ENCODE results near the gene RNF212. TPM values are rescaled to one million over a fixed set of nuclear protein-coding genes. Genes with fewer than 3 reads are reported as not detected.

Gene RNF212
- total RNA-seq, 2 experiments from 2014 or later: 0.87 to 1.4 TPM

DNA sequence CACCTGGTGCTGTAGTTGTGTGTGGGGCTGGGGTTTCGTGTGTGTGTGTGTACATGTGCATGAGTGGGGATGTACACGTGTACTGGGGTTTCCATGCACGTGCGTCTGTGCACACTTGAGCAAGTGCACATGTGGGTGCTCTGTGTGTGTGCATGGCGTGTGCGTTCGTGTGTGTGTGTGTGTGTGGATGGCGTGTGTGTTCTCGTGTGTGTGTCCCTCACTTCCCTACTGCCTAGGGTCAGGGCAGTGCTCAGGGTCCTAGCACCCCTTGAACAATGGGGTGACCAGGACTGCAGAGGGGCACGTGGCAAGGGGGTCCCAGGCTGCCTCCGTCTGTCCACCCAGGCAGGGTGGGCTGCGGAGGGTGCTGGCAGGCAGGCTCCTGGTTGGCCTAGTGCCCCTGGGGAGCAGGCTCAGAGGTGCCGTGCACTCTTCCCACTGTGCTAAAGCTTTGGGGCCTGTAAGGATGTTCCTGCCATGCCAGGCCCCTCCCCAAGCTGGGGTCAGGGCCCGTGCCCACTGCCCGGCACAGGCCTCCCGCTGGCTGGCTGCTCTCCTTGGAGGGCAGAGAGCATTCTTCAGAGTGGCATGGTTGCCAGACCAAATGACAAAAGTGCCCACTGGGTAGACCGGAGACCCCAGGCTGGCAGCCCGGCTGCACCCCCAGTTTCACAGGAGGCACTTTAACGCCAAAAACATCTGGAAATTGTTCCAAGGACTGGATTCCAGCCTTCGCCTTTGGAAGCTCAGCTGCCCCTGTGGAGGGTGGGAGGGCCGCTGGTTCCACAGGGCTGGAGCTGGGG is 72.8 kb downstream of the RNF212 start:
- H3K27ac Mint-ChIP-seq: no peak overlapping the region
- no peaks in the 10 kb centered on the region for H3K4me1 Mint-ChIP-seq (ENCODE audit: low read depth)
- H3K27me3 Mint-ChIP-seq: peaks cover 7% of the 10 kb centered on the region
- ChIA-PET POLR2A (no interaction called here), CTCF (no interaction called here)
- DNase-seq: no peak
- no peaks in the 10 kb centered on the region for H3K36me3 Mint-ChIP-seq
- no peak overlapping the region for H3K4me3 Mint-ChIP-seq
- intact Hi-C loops (cut with micrococcal nuclease): no loop called here
- H3K9me3 Mint-ChIP-seq: no peaks in the 10 kb centered on the region

DNA sequence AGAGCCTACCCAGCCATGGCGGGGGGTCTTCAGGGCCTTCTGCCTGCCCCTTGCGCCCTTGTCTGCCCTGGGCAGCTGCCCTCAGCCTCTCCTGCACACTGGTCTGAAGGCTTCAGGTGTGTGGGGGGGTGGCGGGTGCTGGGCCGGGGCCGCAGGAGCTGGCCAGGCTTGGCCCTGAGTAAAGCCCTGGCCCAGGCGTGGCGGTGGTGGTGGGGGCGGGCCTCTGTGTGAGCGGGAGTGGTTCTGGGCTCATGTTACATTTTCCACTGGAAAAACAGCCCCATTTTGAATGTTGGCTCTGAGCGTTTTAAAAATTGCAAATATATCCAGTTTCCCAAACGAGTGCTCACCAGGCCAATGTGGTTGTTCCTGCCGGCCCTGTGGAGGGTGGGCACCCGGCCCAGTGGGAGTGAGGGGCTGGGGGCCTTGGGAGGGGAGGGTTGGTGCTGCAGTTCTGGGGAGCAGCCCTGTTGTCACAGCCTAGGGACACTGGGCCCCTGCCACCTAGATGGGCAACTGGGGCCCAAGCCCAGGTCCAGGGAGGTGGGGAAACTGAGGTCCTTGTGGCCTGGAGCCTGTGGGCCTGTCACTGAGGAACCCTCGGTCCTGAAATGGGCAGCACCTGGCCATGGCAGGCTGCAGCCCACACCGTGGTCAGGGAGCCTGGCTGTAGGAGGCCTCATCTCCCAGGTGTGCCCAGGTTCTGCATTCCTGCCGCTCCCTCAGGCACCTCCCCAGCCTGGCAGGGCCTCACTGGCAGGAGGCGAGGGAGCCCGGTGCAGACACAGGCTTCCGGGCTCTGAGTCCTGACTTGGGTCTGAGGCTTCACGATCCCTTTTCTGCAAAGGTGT is 73.6 kb downstream of the RNF212 start:
- Mint-ChIP-seq H3K27ac (no peak overlapping the region), H3K9me3 (no peaks in the 10 kb centered on the region), H3K4me1 (ENCODE audit: low read depth) (no peaks in the 10 kb centered on the region), H3K4me3 (no peak overlapping the region), H3K36me3 (no peaks in the 10 kb centered on the region), H3K27me3 (peaks cover 2% of the 10 kb centered on the region)
- CTCF ChIA-PET: no interaction called here
- POLR2A ChIA-PET: no interaction called here
- intact Hi-C loops (cut with micrococcal nuclease): no loop called here
- DNase-seq: no peak

DNA sequence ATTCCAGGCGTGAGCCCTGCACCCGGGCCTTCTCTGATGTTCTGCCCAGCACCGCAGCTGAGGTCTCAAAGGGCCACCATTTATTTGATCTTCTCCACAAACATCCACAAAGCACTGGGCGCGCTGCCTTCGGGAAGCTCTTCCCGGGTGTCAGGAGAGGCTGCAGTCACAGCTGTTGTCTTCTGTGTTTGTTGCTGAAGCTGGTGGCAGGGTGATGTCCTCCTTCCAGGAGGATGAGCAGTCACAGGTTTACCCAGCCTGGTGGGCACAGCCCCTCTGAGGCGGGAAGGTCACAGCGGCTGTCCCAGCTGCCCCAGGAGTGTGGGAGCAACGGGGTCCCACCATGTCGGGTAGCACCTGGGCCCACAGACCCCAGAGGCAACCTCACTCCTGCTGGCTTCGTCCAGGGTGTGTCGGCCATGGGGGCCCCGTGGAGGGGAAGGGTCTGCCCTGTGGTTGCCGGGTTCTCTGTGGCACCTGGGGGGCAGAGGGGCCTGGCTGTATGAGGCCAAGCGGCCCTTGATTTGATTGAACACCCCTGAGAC is 74.3 kb downstream of the RNF212 start:
- ChIA-PET CTCF (no interaction called here), POLR2A (no interaction called here)
- H3K9me3 Mint-ChIP-seq: no peaks in the 10 kb centered on the region
- no peaks in the 10 kb centered on the region for H3K36me3 Mint-ChIP-seq
- DNase-seq: no peak
- H3K4me3 Mint-ChIP-seq: no peak overlapping the region
- intact Hi-C loops (cut with micrococcal nuclease): no loop called here
- H3K27ac Mint-ChIP-seq: no peak overlapping the region
- no peaks in the 10 kb centered on the region for H3K4me1 Mint-ChIP-seq (ENCODE audit: low read depth)
- no peaks in the 10 kb centered on the region for H3K27me3 Mint-ChIP-seq

DNA sequence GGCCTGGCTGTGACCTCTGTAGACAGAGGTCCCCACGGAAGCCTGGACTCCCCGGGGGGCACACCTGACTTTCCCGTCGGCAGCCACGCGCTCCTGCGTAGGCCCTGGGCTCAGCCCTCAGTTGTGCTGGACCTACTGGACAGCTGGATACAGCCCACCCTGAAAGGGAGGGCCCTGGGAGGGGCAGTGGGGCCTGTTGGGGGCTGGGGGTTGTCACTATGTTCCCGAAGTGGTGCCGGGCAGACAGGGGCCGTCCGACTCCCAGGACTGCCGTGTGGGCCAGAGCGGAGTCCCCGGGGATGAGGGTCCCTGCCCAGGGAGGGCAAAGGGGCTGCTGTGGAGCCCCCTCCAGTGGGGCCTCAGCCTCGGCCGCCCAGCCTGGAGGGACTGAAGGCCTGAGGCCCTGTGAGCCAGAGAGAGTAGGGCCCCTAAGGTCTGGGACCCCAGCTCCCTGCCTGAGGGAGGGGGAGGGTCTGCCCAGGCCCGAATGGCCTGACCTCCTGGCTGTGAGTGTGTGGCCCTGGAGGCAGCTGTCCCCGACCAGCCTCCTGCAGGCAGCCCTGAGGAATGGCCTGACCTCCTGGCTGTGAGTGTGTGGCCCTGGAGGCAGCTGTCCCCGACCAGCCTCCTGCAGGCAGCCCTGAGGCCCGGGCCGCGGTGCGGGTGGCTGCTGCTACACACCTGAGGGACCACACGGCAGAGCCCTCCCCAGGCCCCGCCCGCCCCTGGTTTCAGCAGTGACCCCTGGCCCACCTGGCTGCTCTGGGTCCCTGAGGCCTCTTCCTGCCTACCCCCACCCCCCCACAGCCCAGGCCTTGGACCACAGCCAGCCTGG is 76.2 kb downstream of the RNF212 start:
- POLR2A ChIA-PET: no interaction called here

DNA sequence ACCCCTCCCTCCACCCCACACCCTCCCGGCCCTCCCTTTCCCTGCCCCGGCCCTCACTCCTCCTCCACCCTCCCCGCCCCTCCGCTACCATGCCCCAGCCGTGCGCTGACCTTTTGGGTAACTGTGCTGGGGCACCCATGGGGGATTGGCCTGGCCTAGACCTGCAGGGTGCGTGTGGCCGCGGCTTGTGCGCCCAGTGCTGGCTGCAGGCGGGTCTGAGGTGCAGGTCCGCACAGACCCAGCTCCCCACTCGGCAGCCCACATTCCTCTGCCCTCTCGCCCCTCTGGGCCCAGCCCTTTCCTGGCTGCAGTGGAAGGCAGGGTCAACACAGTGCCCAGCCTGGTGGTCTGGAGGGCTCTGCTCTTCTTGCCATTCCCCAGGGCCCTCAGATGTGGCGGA is 77.3 kb downstream of the RNF212 start:
- DNase-seq: no peak
- CTCF ChIA-PET: interaction anchor here (1.2 kb wide), 1 partner anchor 232 kb away, joined by 3 read pairs; no protein-coding TSS in a partner anchor
- no peaks in the 10 kb centered on the region for H3K4me1 Mint-ChIP-seq (ENCODE audit: low read depth)
- intact Hi-C loops (cut with micrococcal nuclease): no loop called here
- H3K27me3 Mint-ChIP-seq: no peaks in the 10 kb centered on the region
- H3K4me3 Mint-ChIP-seq: no peak overlapping the region
- H3K9me3 Mint-ChIP-seq: no peaks in the 10 kb centered on the region
- no peak overlapping the region for H3K27ac Mint-ChIP-seq
- no peaks in the 10 kb centered on the region for H3K36me3 Mint-ChIP-seq
- POLR2A ChIA-PET: no interaction called here

More for the DNA sequence above, 76.2 kb downstream of the RNF212 start:
- H3K4me1 Mint-ChIP-seq (ENCODE audit: low read depth): no peaks in the 10 kb centered on the region
- CTCF ChIA-PET: interaction anchor here (1.2 kb wide), 1 partner anchor 231 kb away, joined by 3 read pairs; no protein-coding TSS in a partner anchor
- no peaks in the 10 kb centered on the region for H3K36me3 Mint-ChIP-seq
- no peaks in the 10 kb centered on the region for H3K9me3 Mint-ChIP-seq
- H3K27ac Mint-ChIP-seq: no peak overlapping the region
- H3K4me3 Mint-ChIP-seq: no peak overlapping the region
- no peak for DNase-seq
- H3K27me3 Mint-ChIP-seq: no peaks in the 10 kb centered on the region
- intact Hi-C loops (cut with micrococcal nuclease): no loop called here

DNA sequence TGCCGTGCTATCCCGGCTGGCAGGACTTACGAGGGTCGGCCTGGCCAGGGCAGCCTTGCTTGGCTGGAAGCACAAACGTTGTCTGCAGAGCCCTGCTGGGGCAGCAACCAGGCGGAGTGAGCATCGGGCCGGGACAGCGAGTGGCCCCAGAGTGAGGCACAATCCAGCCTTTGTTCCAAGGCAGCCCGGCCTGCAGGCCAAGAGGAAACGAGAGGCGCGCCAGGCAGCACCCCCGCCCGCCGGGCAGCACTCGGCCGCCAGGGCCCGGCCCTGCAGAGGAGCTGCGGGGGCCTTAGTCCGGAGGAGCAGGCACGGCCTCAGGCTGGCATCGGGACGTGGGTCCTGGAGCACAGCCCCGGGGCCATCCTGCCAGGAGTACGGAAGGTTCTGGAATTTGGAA is 77.9 kb downstream of the RNF212 start:
- CTCF ChIA-PET: no interaction called here
- intact Hi-C loops (cut with micrococcal nuclease): no loop called here
- POLR2A ChIA-PET: no interaction called here
- DNase-seq: no peak
- no peaks in the 10 kb centered on the region for H3K9me3 Mint-ChIP-seq
- no peak overlapping the region for H3K27ac Mint-ChIP-seq
- H3K36me3 Mint-ChIP-seq: no peaks in the 10 kb centered on the region
- no peaks in the 10 kb centered on the region for H3K4me1 Mint-ChIP-seq (ENCODE audit: low read depth)
- H3K27me3 Mint-ChIP-seq: no peaks in the 10 kb centered on the region
- H3K4me3 Mint-ChIP-seq: no peak overlapping the region

DNA sequence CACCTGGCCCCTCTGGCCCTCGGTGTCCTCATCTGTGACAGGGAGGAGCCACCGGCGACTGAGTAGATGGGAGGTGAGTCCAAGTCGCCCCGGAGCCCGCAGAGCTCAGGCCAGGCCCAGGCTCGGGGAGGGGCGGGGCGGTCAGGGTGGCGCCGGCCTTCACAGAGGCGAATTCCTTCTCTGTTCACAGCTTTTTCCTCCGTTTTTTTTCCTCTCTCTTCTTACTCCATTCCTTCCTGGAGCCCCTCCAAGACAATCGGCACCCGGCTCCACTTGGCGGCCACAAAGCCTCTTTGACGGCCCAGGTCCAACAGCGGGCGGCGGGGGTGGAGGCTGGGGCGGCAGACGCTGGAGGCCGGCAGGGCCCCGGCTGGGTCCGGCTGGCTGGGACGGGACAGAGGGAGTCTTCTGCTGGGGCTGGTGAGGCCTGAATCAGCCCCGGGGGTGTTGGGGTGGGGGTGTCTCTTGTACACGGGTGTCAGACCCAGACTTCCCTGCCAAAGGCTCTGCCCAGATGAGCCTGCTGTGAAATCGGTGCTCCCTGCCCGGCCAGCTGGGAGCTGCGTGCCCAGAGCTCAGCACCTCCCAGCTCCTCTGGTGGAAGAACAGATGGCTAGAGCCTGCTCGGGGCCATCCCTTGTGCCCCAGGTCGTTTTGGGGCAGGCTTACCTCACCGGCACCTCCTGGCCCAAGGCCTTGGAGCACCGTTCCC is 79.4 kb downstream of the RNF212 start:
- Mint-ChIP-seq H3K27ac (no peak overlapping the region), H3K27me3 (no peaks in the 10 kb centered on the region), H3K4me1 (ENCODE audit: low read depth) (no peaks in the 10 kb centered on the region), H3K36me3 (no peaks in the 10 kb centered on the region), H3K9me3 (no peaks in the 10 kb centered on the region), H3K4me3 (no peak overlapping the region)
- intact Hi-C loops (cut with micrococcal nuclease): no loop called here
- CTCF ChIA-PET: no interaction called here
- DNase-seq: no peak
- POLR2A ChIA-PET: no interaction called here

DNA sequence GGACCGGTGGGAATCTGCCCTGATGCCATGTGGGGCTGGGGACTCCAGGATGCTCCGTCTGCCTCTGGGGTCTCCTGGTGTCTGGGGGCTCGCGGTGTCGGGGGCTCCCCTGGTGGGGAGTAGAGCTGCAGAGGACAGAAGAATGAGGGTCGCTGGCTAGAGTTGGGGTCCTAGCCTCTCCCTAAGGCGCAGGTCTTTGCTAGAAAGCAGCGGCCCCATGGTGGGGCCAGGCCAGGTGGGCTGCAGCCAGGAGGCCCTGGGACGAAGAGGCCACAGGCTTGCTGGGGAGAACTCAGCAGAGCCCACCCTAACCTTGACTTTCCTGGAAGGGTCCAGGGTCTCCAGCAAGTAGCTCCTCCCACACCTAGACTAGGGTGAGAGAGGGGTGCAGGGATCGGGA is 80.5 kb downstream of the RNF212 start:
- Mint-ChIP-seq H3K4me1 (ENCODE audit: low read depth) (no peaks in the 10 kb centered on the region), H3K27ac (no peak overlapping the region), H3K36me3 (no peaks in the 10 kb centered on the region), H3K27me3 (no peaks in the 10 kb centered on the region), H3K4me3 (no peak overlapping the region), H3K9me3 (no peaks in the 10 kb centered on the region)
- ChIA-PET POLR2A (no interaction called here), CTCF (no interaction called here)
- intact Hi-C loops (cut with micrococcal nuclease): no loop called here
- no peak for DNase-seq

DNA sequence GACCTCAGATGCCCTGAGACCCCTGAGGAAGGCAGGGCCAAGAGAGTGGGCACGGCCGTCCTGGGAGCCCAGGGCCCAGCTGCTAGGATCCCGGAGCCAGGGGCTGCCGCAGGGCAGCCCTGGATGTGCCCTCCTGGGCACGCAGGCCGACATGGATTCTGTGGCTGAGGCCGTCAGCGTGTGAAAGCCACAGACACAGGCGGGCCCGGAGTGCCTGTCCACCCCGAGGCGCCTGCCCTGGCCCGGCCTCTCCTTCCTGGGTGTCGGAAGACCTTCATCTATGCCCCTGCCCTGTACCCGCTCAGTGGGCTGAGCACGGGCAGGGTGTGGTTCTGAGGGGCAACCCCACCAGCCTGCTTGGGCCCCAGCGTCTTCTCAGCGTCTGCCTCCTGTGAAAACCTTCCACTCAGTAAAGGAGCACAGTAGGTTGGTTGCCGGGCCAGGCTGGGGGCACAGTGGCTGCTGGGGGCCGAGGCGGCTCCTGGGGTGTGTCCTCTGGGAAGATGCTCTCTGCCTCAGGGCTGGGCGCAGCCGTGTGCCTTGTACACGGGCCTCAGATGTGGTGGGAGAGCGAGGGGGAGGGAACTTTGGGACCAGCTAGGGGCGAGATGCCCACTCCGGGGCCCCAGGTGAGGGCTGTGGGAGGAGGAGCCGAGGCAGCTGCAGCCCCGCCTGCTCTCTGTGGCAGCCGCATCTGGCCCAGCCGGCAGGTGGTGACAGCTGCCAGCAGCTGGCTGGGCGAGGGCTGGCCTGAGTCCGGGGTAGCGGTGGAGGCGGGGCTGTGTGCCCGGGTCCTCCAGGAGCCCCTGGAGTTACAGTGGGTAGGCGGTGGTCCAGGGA is 81.2 kb downstream of the RNF212 start:
- Mint-ChIP-seq H3K27ac (no peak overlapping the region), H3K9me3 (no peaks in the 10 kb centered on the region), H3K27me3 (no peaks in the 10 kb centered on the region), H3K4me3 (no peak overlapping the region), H3K4me1 (ENCODE audit: low read depth) (no peaks in the 10 kb centered on the region), H3K36me3 (no peaks in the 10 kb centered on the region)
- intact Hi-C loops (cut with micrococcal nuclease): no loop called here
- DNase-seq: no peak
- ChIA-PET CTCF (no interaction called here), POLR2A (no interaction called here)

DNA sequence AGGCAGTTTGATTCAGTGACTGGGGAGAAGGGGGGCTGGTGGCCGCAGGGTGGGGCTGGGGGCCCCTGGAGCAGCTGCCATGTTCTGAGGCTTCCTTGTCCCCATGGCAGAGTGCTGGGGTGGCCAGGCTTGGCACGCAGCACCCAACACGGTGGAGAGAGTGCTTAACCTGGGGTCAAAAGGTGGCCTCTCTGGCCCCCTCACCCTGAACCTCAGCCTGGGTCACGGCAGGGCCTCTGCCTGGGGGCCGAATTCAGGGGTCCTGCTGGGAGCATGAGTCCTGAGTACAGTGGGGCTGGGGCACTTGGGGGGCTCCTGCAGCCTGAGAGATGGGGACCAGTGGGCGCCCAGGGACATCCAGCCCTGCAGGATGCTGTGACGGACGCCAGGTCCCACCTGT is 82.0 kb downstream of the RNF212 start:
- Mint-ChIP-seq H3K36me3 (no peaks in the 10 kb centered on the region), H3K9me3 (no peaks in the 10 kb centered on the region), H3K27ac (no peak overlapping the region), H3K4me1 (ENCODE audit: low read depth) (no peaks in the 10 kb centered on the region), H3K27me3 (no peaks in the 10 kb centered on the region), H3K4me3 (no peak overlapping the region)
- intact Hi-C loops (cut with micrococcal nuclease): no loop called here
- ChIA-PET CTCF (no interaction called here), POLR2A (no interaction called here)
- DNase-seq: no peak

DNA sequence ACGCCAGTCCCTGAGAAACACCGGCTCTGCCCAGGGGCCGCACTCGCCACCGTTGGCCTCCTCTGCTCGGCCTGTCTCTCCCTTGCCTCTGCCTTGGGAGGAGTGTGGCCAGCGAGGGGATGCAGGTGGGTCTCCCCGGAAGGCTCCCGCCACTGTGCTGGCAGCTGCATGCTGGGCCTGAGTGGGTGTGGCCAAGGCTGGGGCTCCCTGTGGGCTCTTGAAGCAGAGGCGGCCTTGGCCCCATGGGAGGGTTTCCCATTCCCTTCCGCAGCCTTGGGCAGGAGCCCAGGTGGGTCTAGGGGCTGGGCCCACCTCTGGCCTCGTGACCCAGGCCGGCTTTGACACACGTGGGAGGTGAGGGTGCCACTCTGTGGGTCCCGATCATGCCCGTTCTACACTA is 82.8 kb downstream of the RNF212 start:
- DNase-seq: no peak
- Mint-ChIP-seq H3K9me3 (no peaks in the 10 kb centered on the region), H3K36me3 (no peaks in the 10 kb centered on the region), H3K4me3 (no peak overlapping the region), H3K27me3 (no peaks in the 10 kb centered on the region), H3K4me1 (ENCODE audit: low read depth) (peaks cover 6% of the 10 kb centered on the region), H3K27ac (no peak overlapping the region)
- intact Hi-C loops (cut with micrococcal nuclease): no loop called here
- POLR2A ChIA-PET: no interaction called here
- CTCF ChIA-PET: no interaction called here

All from activated CD4-positive, alpha-beta memory T cell treated with anti-CD3 and anti-CD28 coated beads for 36 hours (primary cell).